Measurements from ENCODE around the gene AOAH.
"Not testable (repeated sequence)": the region's sequence is repeated elsewhere in the genome, so short reads cannot be mapped to it uniquely, and the experiment has no call there.

AOAH gene

DNA sequence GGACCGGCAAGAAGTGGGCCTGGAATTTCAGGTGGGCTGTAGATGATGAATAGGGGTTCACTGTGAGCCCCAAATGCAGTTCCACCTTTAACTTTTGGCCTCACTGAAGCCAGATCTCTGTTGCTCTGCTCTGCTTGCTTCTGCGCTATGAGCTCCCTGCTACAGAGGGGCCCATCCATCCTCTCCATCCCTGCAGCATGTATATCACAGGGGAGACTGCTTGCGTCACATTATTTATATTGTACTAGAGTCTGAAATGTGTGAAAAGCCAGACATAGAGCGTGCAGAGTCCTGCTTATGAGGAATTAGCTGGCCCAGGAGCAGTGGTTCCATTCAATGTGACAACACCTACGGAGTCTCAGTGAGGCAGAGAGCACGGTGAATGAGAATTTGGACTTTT is 69.9 kb downstream of the AOAH start:
- no peak for DNase-seq

DNA sequence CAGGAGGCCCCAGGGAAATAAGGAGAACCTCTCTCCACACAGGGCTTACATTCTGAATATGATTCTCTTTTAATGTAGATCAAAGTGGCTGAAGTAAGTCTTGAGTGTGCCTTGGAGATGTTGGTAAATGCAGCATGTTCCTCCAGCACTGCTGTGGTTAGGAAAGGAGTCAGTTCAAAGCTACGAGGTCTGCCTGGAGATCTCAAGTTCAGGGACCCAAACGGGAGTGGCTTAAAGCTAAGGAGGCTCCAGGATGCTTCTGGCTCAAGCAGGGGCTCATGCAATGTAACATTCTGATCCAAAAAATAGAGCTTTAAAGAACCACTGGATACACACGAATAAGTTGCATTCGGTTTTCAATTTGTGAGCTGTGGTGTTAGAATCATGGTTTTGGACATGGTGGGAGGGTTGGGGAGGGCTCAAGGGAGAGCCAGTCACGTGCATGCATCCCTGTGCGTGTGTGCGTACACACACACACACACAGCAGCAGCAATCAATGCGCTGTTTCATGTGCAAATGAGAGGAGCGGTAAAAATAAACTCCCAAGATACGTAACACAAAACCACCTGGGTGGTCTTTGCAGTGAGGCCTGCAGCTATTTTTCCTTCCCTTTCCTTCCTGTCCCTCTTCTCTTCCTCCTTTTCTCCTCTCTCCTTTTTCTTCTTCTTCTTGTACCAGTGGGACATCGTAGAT is 70.5 kb downstream of the AOAH start:
- no peak for DNase-seq

DNA sequence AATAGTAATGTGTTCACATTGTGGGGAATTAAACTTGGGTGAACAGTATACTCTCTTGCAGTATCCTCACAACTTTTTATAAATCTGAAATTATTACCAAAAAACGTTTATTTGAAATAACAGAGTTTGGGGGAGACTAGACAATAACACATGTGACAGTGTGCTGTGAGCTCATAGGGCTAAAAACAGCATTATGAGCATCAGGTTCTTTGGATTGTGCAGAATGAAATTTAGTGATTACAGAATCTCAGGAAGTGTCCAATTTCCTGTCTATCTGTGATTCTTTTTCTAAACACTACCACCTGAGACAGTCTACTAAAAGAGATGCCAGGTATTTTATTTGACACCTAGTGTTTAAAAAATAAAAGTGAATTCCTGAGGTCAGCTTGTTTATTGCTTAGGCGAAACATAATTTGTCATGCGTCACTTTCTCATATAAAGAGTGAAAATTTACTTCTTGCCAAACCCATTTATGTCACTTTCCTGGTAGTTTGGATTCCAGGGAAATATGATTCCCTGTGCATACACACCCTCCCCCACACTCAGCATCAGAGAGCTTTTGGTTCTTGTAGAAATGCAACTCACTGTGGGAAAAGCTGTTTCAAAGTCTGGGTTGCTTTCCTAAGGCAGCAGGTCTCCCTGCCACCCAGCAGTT is 71.2 kb downstream of the AOAH start:
- no peak for DNase-seq

DNA sequence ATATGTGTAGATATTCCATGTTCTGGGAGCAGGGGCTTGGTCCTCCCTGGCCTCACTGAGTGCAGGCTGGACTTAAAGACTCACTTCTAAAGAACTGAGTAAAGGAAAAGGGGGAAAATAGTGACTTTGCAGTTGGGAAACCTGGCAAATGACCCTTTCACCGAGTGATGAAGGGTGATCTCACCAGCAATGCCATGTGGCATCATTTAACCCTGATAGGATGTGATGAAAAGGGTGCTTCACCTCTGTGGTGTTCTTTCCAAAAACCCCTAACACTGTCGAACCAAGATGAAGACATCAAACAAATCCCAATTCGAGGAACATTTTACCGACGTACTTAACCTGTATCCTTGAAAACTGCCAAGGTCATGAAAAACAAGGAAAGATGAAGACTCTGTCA is 71.9 kb downstream of the AOAH start:
- DNase-seq: no peak

DNA sequence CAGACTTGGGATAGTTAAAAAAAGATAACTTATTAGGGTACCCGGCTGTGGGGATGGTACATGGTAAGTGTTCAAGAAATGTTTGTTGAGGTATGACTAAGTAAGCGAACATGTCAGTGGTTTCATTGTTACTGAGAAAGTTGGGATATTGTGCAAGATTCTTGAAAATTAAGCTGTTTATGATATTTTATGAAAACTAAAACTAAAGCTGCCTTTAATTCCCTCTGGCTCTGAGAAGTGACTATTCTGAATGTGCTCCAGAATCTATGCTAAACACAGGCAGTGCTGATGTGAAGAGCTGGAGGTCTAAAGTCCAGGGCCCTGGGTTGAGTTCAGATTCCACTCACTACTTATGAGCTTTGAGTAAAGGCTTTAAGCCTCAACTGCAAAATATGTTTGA is 72.9 kb downstream of the AOAH start:
- DNase-seq: no peak

DNA sequence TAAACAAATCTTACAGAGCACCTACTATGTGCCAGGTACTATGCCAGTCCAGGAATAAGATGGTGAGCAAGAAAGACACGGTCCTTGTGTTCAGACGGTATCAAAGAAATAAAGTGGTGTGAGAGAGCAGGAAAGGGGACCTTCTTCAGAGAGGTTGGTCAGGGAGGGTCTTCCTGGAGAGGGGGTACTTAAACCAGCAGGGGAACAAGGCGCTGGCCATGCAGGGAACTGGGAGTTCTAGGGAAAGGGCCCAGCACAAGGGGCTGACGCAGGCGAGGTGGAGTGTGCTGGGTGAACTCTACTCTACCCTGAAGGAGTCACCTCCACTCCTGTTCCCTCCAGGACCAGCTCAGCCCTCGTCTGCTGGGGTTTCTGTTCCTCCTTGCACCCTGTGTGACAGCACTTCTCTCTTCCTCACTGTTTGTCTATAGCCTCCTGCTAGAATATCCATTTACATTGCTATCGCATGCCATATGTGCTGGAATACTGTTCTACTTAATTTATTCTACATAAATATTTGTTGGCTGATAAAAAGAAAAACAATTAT is 73.5 kb downstream of the AOAH start:
- DNase-seq: no peak

DNA sequence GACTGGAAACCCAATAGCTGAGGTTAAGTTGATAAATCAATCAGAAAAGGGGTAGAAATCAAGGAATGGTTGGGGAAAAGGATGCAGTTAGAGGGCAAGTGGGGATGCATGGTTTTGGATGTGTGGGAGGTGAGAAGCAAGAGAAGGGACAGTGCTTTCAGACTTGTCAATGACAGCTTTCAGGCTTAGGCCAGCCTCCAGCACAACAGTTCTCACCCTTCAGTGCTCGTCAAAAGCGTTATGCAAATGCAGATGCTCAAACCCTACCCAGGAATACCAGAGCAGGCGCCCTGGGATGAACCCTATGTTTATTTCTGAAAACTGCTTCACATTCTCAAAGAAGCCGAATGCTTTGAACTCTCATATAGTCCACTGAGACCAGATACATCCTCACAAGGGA is 74.0 kb downstream of the AOAH start:
- no peak for DNase-seq

DNA sequence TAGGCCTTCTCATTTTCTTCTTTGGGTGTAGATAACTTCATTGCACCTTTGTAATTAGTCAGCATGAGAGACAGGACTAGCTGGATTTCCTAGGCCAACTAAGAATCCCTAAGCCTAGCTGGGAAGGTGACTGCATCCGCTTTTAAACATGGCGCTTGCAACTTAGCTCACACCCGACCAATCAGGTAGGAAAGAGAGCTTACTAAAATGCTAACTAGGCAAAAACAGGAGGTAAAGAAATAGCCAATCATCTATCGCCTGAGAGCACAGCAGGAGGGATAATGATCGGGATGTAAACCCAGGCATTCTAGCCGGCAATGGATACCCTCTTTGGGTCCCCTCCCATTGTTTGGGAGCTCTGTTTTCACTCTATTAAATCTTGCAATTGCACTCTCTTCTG is 75.0 kb downstream of the AOAH start:
- DNase-seq: not testable (repeated sequence)

DNA sequence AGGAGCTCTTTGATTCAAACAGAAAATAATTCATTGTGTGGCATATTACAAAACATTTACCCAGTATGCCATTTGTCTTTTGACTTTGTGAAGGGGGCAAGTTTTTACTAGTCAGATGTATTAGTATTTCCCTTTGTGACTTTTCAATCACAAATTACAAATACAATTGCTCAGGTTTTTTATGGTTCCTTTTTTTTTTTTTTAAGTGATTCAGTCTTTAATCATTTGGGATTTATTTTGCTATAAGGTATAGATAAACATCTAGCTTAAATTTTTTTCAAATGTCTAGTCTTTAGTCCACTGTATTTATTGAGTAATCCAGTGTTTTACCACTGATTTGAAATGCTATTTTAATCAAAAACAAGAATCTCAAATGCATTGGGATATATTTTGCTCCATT is 75.9 kb downstream of the AOAH start:
- no peak for DNase-seq

DNA sequence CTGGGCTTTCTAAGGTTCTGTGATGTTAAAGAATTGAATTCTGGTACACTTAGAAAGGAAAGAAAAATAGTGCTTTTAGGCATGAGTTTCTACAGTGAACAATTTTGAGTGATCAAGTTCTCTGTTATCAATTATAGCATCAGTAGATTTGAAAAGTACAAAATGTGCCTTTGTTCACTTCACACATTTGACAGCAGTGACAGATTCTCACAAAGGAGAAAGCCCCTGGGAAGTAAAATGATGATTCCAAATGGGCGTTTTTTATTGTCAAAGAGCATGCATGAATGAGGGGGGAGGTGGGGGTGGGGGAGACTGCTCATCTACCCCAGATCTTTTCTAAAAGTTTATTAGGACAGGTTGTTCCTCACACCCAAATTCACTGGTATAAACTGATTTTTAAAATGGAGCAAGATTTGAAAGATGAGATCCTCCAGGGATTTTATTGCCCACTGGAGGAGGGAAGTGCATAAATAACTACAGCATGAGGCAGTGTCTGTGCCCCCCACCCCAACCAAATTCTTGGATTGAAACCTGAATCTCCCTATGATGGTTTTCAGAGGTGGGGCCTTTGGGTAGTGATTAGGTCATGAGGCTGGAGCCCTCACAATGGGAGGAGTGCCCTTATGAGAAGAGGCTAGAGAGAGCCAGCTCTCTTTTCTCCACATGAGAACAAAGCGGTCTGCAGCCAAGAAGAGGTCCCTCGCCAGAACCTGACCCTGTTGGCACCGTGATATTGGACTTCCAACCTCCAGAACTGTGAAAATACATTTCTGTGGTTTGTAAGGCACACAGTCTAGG is 79.5 kb downstream of the AOAH start:
- DNase-seq: no peak

DNA sequence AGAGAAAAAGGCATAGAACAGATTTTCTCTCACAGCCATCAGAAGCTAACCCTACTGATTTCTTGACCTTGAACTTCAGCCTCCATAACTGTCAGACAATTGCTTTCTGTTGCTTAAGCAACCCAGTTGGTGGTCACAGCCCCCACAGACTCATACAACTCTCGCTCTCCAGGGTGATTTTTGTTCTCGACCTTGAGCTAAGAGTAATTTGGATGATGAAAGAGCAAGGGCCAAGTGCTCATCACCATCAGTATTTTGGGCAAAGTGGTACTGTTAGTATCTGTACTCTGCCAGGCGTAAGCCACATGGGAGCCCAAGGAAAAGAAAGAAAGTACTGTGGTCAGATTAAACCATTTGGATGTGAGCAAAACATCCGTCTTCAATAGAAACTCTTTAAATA is 81.9 kb downstream of the AOAH start:
- no peak for DNase-seq

DNA sequence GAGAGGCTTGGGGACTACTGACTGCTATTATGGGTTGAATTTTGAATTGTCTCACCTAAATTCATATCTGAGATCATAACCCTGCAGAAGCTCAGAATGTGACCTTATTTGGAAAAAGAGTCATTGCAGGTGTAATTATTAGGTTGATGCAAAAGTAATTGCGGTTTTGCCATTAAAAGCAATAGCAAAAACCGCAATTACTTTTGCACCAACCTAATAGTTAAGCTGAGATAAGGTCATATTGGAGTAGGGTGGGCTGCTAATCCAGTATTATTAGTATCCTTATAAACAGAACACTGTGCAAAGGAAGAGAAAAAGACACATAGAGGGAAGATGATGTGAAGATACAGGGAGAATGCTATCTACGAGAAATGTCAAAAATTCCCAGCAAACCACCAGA is 82.3 kb downstream of the AOAH start:
- DNase-seq: no peak

DNA sequence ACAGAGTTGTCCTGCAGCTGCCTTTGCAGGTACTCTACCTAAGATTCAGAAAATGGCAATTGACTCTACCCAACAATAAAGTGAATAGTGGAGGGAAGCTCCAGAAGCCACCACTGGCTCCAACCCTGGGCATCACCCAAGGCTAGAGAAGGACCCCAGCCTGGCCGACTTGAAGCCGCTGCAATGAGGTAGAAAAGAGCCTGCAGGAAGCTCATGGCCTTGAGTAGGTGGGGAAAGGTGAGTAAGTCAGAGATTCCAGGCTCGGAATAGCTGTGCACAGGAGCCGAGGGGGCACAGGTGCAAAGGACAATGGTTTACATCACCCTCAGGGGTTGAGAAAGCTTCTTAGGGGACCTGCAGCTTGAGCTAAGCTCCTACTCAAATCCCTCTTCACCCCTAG is 83.6 kb downstream of the AOAH start:
- DNase-seq: no peak

DNA sequence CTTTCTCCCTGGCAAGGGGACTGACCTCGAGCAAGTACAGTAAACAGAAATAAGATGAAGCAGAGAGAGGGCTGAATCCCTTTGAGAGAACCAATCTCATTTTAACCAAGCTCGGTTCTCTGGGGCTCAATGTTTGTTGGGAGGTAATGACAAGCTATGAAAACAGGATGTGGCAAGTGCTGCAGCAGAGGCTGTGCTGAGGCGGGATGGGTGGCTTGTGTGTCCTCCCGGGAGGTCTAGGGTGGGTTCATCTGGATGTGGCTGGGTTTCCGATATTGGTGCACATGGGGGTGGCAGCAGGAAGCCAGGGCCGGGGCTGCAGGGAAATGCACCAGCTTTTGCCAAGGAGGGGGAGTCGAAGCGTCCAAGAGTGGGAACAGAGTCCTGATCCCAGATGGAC is 84.5 kb downstream of the AOAH start:
- peak; percentile 38 to 57 for DNase-seq

DNA sequence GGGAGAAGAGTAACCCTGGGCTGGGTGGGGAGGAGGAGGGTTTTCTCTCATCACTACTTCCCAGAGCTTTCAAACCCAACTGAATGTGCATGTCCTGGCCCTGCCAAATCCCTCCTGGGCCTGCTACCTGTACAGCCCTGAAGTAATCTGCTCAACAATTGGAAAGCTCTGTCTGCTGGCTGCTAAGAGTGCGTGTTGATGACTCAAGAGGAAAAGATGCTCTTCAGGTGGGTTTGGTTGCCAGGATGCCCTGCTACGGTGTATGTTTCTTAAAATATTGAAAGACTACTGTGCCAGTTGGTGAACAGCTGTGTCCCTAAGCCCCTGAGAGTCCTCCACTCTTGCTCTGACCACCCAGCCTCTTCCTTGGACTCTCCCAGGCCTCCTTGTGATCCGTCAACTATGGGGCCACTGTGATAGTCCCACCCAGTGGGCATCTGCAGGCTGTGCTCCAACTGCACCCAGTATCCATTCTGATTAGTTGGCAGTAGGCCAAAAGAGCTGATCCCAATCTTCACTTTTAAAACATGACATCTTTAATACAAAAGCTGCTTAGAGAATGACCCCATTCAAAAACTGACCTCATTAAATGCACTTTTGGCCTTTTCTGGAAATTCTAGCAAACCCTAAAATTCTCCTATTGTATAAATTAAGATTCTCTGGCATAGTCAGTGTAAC is 85.6 kb downstream of the AOAH start:
- DNase-seq: no peak

DNA sequence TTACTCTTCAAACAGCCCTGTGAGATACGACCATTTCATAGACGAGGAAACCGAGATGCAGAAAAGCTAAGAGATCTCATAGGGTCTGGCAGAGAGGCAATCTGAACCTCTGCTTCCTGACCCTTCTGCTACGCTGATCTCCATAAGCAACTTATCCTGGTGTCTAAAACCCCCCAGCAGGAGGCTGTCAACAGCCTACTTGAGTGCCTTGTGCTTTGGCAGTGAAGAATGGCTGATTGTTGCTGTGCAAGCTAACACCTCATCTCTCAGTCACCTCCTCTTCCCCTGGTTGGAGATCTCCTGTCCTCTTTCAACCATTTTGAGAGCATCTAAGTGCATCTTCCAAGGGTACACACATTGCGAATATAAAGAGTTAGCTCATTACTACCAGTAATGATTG is 86.2 kb downstream of the AOAH start:
- DNase-seq: no peak

DNA sequence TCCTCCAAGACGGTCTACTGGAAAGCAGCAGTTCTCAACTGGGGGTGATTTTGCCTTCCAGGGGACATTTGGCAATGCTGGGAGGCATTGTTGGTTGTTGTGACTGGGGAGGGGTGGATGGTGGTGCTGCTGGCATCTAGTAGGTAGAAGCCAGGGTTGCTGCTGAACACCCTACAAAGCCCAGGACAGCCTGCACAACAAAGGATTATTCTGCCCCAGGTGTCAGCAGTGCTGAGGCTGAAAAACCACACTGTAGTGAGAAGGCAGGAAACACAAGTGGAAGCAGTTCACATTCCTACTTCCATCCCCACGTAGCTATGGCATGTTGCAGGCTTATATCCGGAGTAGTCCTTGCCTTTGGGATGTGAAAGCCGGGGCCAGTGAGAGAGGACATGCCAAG is 86.9 kb downstream of the AOAH start:
- no peak for DNase-seq

DNA sequence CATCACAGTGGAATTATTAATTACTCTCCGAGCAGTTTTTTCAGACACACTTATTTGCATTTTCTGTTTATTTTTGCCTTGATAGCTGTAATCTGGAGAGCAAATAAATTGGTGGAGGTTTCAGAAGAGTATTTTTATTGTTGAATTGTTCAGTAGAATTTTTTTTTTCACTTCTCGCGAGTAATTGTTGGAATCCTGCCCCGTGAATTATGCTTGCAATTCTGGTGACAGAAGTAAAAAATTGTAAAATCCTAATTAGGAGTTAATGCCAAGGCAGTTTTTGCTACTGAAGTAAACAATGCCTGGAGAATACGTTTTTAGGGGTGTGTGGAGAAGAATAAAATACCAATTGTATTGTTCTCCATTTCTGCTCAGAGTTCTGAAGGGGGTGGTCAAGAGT is 88.2 kb downstream of the AOAH start:
- no peak for DNase-seq

DNA sequence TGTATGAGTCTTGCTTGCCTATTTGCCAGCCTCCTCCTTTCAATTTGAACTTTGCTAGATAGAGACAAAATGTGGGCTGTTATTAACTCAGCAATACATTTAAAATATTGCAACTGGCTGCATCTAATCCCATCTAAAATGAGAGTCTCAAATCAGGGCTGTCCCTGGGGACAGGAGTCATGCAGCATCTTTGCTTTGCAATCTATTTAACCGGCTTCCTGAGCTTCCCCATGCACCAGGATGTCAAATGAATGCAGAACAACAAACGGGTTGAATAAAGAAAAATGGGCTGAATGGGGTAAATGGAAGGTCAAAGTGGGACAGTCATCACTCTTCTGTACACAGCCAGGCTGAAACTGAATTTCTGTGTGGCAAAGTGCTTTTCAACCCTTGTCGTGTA is 89.2 kb downstream of the AOAH start:
- DNase-seq: no peak

DNA sequence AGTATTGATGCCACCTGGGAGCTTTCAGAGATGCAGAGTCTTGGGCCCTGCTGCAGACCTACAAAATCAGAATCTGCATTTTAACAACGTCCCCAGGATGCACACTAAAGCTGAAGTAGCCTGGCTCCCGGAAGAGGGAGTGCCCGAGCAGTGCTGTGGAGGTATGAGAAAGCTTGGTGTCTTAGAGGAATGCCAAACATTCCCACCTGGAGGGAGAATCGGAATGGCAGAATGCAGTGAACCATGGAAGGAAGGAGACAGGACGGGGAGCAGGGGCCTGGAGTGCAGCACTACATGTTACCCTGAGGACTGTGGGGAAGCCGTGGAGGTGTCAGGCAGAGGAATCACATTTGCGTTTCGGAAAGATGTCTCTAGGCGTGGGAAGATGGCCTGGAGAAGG is 90.9 kb downstream of the AOAH start:
- DNase-seq: no peak

DNA sequence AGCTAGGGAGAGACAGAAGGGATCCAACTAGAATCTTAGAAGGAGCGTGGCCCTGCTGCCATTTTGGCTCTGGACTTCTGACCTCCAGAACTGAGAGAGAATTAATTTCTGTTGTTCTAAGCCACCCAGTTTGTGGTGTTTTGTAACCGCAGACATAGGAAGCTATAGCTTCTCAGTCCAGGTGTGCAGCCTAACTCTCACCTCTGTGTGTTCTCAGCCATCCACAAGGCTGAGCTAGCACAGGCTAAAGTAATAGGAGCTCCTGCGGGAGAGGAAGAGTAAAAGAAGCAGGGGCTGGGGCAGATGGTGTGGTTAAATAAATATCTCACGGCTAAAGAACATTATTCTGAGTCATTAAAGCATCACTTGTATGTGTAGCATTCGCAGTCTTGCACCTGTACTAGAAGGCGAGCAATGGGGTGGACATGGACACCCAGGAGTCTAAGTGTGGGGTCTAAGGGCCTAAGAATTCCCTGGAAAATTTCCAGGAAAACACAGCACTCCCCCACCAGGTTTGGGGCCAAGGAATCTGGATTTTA is 94.1 kb downstream of the AOAH start:
- no peak for DNase-seq

DNA sequence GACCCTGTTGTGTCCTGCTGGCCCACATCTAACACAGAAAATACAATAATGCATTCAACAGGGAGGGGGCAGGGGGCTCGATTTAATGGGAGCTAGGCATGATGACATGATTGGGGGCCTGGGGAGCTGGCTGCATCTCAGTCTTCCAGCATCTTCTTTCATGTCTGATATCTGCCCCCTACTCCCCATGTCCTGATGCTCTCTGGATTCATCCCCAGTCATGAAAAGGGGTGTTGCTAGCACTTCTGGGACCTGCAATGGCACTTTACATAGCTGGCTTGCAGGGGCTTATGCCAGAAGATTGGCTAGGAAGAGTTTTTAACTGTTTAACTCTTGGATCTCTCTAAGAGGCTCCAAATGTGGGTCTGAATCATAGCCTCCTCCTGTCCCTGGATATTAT is 94.9 kb downstream of the AOAH start:
- DNase-seq: no peak

DNA sequence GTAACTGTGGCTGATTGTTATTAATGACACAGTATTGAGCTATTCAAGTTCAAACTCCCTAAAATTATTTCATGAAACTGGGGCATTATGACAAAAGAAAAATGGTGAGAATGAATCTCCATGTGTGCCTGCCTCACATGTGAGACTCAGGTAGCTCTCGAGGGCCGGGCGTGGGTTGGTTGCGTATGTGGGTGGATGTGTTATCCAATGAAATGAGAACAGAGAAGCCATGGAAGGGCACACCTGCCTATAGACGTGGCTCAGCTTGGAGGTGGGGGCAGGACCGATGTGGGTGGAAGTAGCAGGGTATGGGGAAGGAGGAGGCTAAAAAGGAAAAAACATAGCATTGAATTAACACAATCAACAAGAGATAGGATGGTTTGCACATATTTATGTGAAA is 96.5 kb downstream of the AOAH start:
- DNase-seq: no peak

All from CD4-positive, alpha-beta T cell treated with Interferon alpha-2 for 1 hour (primary cell).